Osteocyte (in vitro differentiated cells): ENCODE data around the gene U2SURP. TPM values are rescaled to one million over a fixed set of nuclear protein-coding genes. Genes with fewer than 3 reads are reported as not detected.

Experiments
- DNase-seq: peaks from one replicate; pipeline ENCODE4 v3.0.0; 2021; ENCODE audit warnings: mixed read lengths; ENCODE audit not compliant: unreplicated experiment; ENCODE audit errors: extremely low spot score
- H3K27ac Mint-ChIP-seq: one replicate; pipeline ENCODE4 v1.8.0; 2021; ENCODE audit warnings: mild to moderate bottlenecking, mixed read lengths; ENCODE audit not compliant: unreplicated experiment
- H3K27me3 Mint-ChIP-seq: one replicate; pipeline ENCODE4 v1.8.0; 2021; ENCODE audit warnings: mixed read lengths; ENCODE audit not compliant: unreplicated experiment
- H3K36me3 Mint-ChIP-seq: one replicate; pipeline ENCODE4 v1.8.0; 2021; ENCODE audit warnings: mixed read lengths; ENCODE audit not compliant: unreplicated experiment
- H3K4me1 Mint-ChIP-seq: one replicate; pipeline ENCODE4 v1.8.0; 2021; ENCODE audit warnings: mixed read lengths; ENCODE audit not compliant: unreplicated experiment
- H3K4me3 Mint-ChIP-seq: one replicate; pipeline ENCODE4 v1.8.0; 2021; ENCODE audit warnings: mild to moderate bottlenecking, moderate library complexity, mixed read lengths; ENCODE audit not compliant: unreplicated experiment
- H3K9me3 Mint-ChIP-seq: one replicate; pipeline ENCODE4 v1.8.0; 2021; ENCODE audit warnings: mixed read lengths; ENCODE audit not compliant: unreplicated experiment
- CTCF ChIP-seq: fragments of 200-600 bp; sonication (generic); IDR thresholded peaks from 2 replicates; pipeline ENCODE4 v1.5.0; 2021; ENCODE audit warnings: antibody characterized with exemption, mild to moderate bottlenecking, moderate library complexity
- total RNA-seq: library from RNA; stranded (reverse); gene quantifications from 2 replicates; pipeline ENCODE4 v1.2.1, GENCODE V29; 2021

U2SURP gene
- total RNA-seq, 1 donor from 2014 or later, result 88.8 TPM

- peaks cover 52% of the 10 kb centered on the region for H3K27me3 Mint-ChIP-seq
These were observed 37.6 kb upstream of the U2SURP start, which contains the start of gene PAQR9 for GRCh38 chr3:142963516-142964448. Gene PAQR9 (minus strand): TSS chr3:142963674. CDS start chr3:142963336, 338 bp downstream.

GRCh38 chr3:142965581-142965980, 35.8 kb upstream of the U2SURP start:
- peaks cover 10% of the 10 kb centered on the region for H3K4me1 Mint-ChIP-seq
- H3K36me3 Mint-ChIP-seq, result no peaks in the 10 kb centered on the region
- TF ChIP-seq CTCF, result no peak
- H3K9me3 Mint-ChIP-seq, result no peaks in the 10 kb centered on the region
- peaks cover 46% of the 10 kb centered on the region for H3K27me3 Mint-ChIP-seq
- no peak for DNase-seq
- H3K27ac Mint-ChIP-seq, result no peak overlapping the region
- H3K4me3 Mint-ChIP-seq, result no peak overlapping the region

More at GRCh38 chr3:142963516-142964448, 37.6 kb upstream of the U2SURP start, which contains the start of gene PAQR9:
- Mint-ChIP-seq H3K4me1 (peaks cover 10% of the 10 kb centered on the region), H3K27ac (no peak within 1 kb of the TSS), H3K9me3 (no peaks in the 10 kb centered on the region), H3K4me3 (peak within 1 kb of the TSS; percentile 72), H3K36me3 (no peaks in the 10 kb centered on the region)
- DNase-seq, result no peak
- TF ChIP-seq CTCF, result no peak

GRCh38 chr3:142966808-142967207, 34.6 kb upstream of the U2SURP start:
- no peak overlapping the region for H3K4me3 Mint-ChIP-seq
- H3K27ac Mint-ChIP-seq, result no peak overlapping the region
- no peaks in the 10 kb centered on the region for H3K36me3 Mint-ChIP-seq
- no peaks in the 10 kb centered on the region for H3K9me3 Mint-ChIP-seq
- H3K27me3 Mint-ChIP-seq, result peaks cover 37% of the 10 kb centered on the region
- DNase-seq, result no peak
- peaks cover 10% of the 10 kb centered on the region for H3K4me1 Mint-ChIP-seq
- no peak for TF ChIP-seq CTCF

- peaks cover 5% of the 10 kb centered on the region for H3K4me1 Mint-ChIP-seq
- DNase-seq, result no peak
- no peaks in the 10 kb centered on the region for H3K36me3 Mint-ChIP-seq
- peaks cover 26% of the 10 kb centered on the region for H3K27me3 Mint-ChIP-seq
- H3K27ac Mint-ChIP-seq, result no peak overlapping the region
- TF ChIP-seq CTCF, result no peak
- no peak overlapping the region for H3K4me3 Mint-ChIP-seq
- no peaks in the 10 kb centered on the region for H3K9me3 Mint-ChIP-seq
These were observed 32.9 kb upstream of the U2SURP start for GRCh38 chr3:142968319-142969025.

GRCh38 chr3:142971431-142971830, 29.9 kb upstream of the U2SURP start:
- no peak for DNase-seq
- Mint-ChIP-seq H3K4me1 (peaks cover 4% of the 10 kb centered on the region), H3K27me3 (peaks cover 14% of the 10 kb centered on the region), H3K9me3 (no peaks in the 10 kb centered on the region), H3K4me3 (no peak overlapping the region), H3K27ac (no peak overlapping the region), H3K36me3 (no peaks in the 10 kb centered on the region)
- TF ChIP-seq CTCF, result no peak
